ENCODE data around the gene DOK5. TPM values are rescaled to one million over a fixed set of nuclear protein-coding genes. Genes with fewer than 3 reads are reported as not detected.

DOK5 gene
- total and polyA plus RNA-seq, 2 of the 8 experiments (the other 6 are each of a cell fraction or from before 2014, with no cell fraction given): 8.9 to 15.0 TPM

DNA sequence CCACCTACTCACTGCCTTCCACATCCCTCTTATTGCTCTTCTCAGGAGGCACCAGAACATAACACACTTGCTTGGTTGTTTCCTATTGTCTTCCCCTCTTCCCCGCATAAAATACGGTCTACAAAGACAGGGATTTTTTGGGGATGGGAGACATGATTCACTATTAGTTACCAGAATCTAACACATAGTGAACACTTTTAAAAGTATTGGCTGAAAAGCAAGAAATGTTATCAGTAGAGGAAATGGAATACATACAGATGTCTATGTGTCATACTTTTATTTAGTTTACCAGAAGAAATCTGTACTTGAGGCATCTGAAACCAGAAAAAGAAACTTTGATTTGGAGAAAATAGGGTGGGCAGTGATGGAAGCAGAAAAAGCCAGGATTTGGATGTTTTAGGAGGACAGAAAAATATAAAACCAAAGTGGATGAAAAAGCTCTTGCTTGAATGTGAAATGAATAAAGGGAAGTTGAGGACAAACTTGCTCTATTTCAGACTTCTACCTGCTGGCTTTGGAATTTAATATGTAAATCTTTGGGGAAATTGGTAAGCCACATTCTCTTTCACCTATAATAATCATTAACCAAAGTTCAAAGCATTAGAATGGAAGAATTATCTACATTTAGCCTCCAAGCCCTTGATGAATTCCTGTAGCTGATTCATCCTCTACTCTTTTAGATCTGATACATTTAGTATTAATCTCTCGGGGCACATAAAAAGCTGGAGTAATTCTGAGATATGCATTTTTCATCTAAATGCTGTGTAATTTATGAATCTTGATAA is 82.6 kb downstream of the DOK5 start (continued):
- no peak for TF ChIP-seq KDM5A (IDR thresholded peaks at IDR 0.05; ENCODE audit: low read length)
- TF ChIP-seq JUN (IDR thresholded peaks at IDR 0.05; ENCODE audit: low read depth, low read length): no peak
- TF ChIP-seq TAF7 (optimal IDR thresholded peaks at IDR 0.05; ENCODE audit: borderline replicate concordance, low read depth, low read length): no peak
- no peak for TF ChIP-seq SIRT6 (IDR thresholded peaks at IDR 0.05; ENCODE audit: low read length)
- TF ChIP-seq TCF12 (IDR thresholded peaks at IDR 0.05; ENCODE audit: low read depth, low read length): no peak
- no peak for TF ChIP-seq JUND (IDR thresholded peaks at IDR 0.05; ENCODE audit: low read length)
- TF ChIP-seq GTF2F1 (IDR thresholded peaks at IDR 0.05; ENCODE audit: borderline replicate concordance, low read depth, low read length): no peak
- no peak for TF ChIP-seq CHD2 (IDR thresholded peaks at IDR 0.05; ENCODE audit: low read length)
